ENCODE measurements around the gene A1CF.
"Not testable (repeated sequence)": the region's sequence is repeated elsewhere in the genome, so short reads cannot be mapped to it uniquely, and the experiment has no call there.

The A1CF gene

DNA sequence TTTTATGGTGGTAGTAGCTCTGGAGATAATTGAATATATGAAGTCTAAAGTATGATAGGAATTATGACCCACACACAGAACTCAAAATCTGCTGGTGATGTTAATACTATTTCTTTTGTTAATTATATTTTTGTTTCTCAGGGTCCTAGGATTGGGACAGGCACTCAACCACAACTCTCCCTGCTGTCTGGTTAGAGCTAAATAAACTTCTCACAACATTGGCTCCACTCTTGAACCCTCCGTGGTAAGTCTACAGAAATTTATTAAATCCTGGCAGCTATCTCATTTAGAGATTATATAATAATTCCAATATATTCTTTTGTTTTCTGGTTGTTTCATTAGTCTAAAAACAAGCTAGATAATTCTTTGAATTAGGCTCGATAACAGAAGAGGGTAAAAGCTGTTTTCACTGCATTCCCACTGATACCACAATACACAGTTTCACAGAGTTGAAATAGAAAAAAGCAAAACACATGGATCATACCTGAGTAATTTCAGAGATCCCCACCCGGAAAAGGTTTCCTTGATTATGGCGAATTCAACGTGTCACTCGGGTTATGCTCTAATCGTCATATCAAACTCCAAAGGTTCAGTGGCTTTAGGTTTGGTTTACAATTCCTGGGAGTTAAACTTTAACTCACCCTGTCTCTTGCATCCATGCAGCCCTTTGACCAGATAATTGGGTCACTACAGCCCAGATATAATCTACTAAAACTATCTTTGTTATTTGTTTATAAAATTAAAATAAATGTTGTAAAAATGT, at the start of gene A1CF:
A1CF (minus strand) TSS at position 531 of the 763 bp plus-strand sequence. CDS start 25,687 bp downstream, outside the sequence.
- DNase-seq (ENCODE audit: low read depth in 3 of 3, low spot score in 1 of 3), result no peak

GRCh38 chr10:50931948-50932431, 46.6 kb upstream of the A1CF start:
- DNase-seq (ENCODE audit: low read depth in 3 of 3, low spot score in 1 of 3), result no peak

DNA sequence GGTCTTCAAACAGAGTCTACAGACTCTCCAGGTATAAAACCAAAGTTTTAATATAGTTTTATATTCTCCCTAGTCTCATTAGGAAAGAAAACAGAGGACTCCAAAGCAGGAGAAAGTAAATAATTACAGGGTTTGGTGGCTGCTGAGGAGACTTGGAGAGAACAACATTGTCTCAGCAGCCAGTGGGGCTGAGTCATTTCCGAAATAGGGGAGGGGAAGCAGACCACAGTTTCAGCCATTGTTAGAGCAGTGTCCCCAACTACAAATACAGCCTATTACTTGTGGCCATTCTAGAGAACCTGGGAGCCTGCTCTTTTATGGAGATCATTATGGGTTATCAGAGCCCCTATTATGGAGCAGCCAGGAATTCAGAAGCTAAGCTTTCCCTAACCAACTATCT, 44.2 kb upstream of the A1CF start:
- no peak for DNase-seq (ENCODE audit: low read depth in 3 of 3, low spot score in 1 of 3)

DNA sequence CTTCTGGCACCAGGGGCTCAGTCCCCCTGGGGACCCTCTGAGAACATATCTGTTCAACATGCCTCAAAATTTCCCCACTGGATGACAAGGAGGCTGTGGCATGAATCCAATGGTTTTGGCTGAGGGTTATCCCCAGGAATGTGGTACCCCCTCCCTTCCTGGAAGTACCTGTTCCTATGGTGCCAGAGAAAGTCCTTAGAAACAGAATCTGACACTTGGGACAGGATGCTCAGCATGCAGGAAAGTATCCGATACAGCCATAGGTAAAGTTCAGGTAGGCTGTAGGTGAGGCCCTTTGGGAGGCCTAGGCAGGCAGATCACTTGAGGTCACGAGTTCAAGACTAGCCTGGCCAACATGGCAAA, 42.7 kb upstream of the A1CF start:
- no peak for DNase-seq (ENCODE audit: low read depth in 3 of 3, low spot score in 1 of 3)

DNA sequence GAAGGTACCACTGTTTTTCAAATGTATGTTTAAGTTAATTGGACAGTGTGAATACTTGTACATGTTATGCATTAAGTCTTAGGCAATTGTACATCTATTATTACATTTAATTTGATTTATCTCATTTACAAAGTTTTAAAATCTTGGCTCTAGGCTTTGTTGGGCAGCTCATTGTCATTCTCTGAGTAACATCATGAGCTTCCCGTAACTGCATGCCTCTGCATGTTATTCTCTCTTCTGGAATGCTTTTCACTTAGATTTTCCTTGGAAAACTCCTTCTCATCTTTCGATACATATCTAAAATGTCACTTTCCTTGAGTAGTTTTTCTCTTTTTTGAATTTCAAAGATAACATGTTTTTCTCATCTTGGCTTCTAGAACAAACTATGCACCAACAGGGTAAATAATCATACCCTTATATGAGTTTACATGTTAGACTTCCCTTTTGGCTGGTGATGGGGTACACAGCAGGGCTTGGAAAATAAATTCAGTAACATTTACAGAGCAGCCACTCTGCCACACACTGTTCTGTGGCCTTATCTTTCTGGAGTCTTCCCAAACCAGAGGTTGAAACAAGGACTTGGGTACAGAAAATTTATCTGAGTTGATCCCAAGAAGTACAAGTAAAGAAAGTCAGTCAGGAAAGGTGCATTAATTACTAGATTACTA, 42.2 kb upstream of the A1CF start:
- DNase-seq (ENCODE audit: low read depth in 3 of 3, low spot score in 1 of 3), result no peak

DNA sequence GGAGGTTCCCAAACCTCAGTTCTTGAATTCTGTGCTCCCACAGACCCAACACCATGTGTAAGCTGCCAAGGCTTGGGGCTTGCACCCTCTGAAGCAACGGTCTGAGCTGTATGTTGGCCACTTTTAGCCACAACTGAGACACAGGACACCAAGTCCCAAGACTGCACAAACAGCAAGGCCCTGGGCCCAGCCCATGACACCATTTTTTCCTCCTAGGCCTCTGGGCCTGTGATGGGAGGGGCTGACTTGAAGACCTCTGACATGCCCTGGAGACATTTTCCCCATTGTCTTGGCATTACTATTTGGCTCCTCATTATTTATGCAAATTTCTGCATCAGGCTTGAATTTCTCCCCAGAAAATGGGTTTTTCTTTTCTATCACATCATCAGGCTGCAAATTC, 38.0 kb upstream of the A1CF start:
- not testable (repeated sequence) for DNase-seq (ENCODE audit: low read depth in 3 of 3, low spot score in 1 of 3)

- no peak for DNase-seq (ENCODE audit: low read depth in 3 of 3, low spot score in 1 of 3)
Observed at GRCh38 chr10:50919010-50919409, 33.6 kb upstream of the A1CF start.

DNA sequence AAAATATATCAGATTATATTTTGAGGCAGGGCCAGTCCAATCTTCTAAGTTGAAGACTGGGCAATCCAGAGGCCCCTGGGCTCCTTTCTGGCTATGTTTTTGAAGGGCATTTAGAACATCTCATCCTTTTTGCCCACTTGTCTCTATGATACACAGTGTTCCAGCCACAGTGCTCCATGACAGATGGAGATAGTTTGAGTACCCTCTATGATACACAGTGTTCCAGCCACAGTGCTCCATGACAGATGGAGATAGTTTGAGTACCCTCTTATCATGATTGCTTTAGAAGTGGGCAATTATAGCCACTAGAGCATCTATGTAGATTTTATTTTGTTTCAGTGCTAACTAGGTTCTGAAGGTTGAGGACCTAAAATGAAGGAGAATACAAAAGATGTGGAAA, 33.1 kb upstream of the A1CF start:
- DNase-seq (ENCODE audit: low read depth in 3 of 3, low spot score in 1 of 3), result no peak

GRCh38 chr10:50917486-50917885, 32.1 kb upstream of the A1CF start:
- DNase-seq (ENCODE audit: low read depth in 3 of 3, low spot score in 1 of 3), result no peak

GRCh38 chr10:50909334-50910014, 24.0 kb upstream of the A1CF start:
- DNase-seq (ENCODE audit: low read depth in 3 of 3, low spot score in 1 of 3), result no peak

GRCh38 chr10:50908366-50908765, 22.9 kb upstream of the A1CF start:
- DNase-seq (ENCODE audit: low read depth in 3 of 3, low spot score in 1 of 3), result no peak

GRCh38 chr10:50905797-50906196, 20.4 kb upstream of the A1CF start:
- DNase-seq (ENCODE audit: low read depth in 3 of 3, low spot score in 1 of 3), result not testable (repeated sequence)

- DNase-seq (ENCODE audit: low read depth in 3 of 3, low spot score in 1 of 3), result no peak
Observed at GRCh38 chr10:50896721-50897120, 11.3 kb upstream of the A1CF start.

GRCh38 chr10:50894312-50894711, 8.9 kb upstream of the A1CF start:
- no peak for DNase-seq (ENCODE audit: low read depth in 3 of 3, low spot score in 1 of 3)

DNA sequence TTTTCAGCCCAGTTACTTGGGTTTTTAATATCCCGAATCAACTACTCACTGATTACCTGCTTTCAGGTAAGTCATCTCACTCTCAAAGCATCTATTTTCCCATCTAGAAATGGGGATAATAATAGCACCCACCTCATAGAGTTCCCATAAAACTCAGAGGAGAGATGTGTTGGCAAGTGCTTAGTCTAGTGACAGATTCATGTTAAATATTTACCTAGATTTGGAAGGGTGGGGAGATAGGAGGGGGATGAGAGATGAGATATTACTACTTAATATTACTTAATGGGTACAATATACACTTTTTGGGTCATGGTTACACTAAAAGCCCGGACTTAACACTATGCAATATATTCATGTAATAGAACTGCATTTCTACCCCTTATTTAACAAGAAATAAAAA, 7.0 kb upstream of the A1CF start:
- no peak for DNase-seq (ENCODE audit: low read depth in 3 of 3, low spot score in 1 of 3)

GRCh38 chr10:50884302-50884701, 1.1 kb downstream of the A1CF start:
- no peak for DNase-seq (ENCODE audit: low read depth in 3 of 3, low spot score in 1 of 3)

GRCh38 chr10:50883629-50884028, 1.8 kb downstream of the A1CF start:
- DNase-seq (ENCODE audit: low read depth in 3 of 3, low spot score in 1 of 3), result no peak

DNA sequence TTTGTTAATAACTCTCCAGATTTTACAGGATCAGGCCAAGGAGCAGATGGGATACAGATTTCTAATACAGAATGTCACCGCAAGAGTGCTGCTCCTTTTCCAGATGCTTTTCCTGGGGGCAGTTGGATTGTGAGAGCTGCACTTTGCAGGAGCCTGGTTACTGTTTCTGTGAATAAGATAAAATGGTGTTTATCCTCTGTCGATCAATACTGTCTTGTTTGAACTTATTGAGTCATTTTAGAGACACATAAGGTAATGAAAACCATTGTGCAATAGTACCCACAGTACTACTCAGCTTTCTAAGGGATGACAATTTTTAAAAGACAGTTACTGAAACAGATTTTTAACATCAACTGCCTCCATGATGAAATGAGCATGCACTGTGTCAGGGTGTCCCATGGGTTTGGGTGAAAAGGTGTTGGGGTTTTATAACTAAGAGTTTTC, 2.9 kb downstream of the A1CF start:
- no peak for DNase-seq (ENCODE audit: low read depth in 3 of 3, low spot score in 1 of 3)

DNA sequence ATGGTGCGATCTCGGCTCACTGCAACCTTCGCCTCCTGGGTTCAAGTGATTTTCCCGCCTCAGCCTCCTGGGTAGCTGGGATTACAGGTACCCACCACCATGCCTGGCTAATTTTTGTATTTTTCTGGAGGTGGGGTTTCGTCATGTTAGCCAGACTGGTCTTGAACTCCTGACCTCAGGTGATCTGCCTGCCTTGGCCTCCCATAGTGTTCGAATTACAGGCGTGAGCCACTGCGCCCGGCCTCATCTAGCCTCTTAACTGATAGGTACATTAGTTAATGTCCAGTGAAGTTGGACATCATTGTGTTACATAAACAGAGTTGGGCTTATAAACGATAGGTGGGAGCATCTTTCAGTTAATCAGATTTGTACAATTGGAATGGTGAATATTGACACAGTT, 4.4 kb downstream of the A1CF start:
- DNase-seq (ENCODE audit: low read depth in 3 of 3, low spot score in 1 of 3), result not testable (repeated sequence)

DNA sequence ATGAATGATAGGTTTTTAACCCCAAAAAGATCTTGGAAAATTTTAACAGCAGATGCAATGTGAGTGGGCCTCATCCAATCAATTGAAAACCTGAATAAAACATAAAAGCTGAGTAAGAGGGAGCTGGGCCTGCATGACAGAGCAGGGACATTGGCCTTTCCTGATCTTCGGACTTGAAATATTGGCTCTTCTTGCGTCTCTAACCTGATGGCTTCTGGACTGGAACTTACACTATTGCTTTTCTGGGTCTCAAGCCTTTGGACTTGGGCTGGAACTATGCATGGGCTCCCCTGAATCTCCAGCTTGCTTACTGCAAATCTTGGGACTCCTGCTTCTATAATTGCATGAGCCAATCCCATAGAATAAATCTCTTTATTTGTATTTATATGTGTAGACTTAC, 9.0 kb downstream of the A1CF start:
- no peak for DNase-seq (ENCODE audit: low read depth in 3 of 3, low spot score in 1 of 3)

DNA sequence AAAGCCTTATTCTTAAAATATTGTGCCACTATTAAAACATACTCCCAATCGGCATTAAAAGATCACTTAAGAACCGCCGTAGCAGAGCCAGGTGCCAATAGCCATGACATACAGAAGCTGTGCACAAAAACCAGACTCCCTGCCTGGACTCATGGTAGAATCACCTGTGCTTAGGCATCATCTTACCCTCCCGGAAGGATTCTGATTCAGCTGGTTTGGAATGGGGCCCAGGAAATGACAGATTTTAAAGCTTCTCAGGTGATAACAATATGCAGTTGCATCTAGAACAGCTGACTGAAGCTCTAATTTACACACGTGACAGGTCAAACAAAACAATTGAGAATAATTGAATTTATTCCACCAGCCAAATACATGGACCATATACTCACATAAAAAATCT, 10.7 kb downstream of the A1CF start:
- no peak for DNase-seq (ENCODE audit: low read depth in 3 of 3, low spot score in 1 of 3)

DNA sequence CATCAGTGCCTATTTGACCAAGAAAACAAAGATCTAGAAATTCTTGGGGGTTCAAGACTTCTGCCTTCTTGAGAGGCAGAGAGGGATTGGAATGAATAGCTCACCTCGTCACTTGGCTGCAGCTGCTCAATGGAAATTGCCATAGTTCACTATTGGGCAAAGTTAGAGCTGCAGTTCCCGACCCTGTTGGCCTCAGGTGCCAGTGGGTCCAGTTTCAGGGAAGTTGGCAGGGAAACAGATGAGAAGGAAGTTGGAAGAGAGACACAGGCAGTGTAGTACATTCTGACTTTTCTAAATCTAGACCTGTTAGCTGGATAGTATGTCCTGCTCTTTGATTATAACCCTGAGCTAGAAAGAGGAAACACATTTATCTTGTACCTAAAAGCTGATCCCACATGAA, 19.1 kb downstream of the A1CF start:
- no peak for DNase-seq (ENCODE audit: low read depth in 3 of 3, low spot score in 1 of 3)
